ENCODE data around the gene ARHGEF4. TPM values are rescaled to one million over a fixed set of nuclear protein-coding genes. Genes with fewer than 3 reads are reported as not detected.

ARHGEF4 gene
- polyA plus RNA-seq, 1 donor (not counting 4 experiments of a cell fraction or from before 2014, with no cell fraction given) = 22.6 TPM

- Histone ChIP-seq H2AFZ (ENCODE audit: control insufficient read depth, low read length) (peak overlapping the region; percentile 4), H3K9me1 (ENCODE audit: control insufficient read depth, extremely low read depth, insufficient read depth, low read length) (no peaks in the 10 kb centered on the region), H3K4me3 (ENCODE audit: control insufficient read depth in 2 of 3, extremely low read depth in 1 of 3, insufficient read depth in 2 of 3, low read depth in 1 of 3, low read length in 3 of 3) (no peak overlapping the region), H3K9ac (ENCODE audit: control insufficient read depth, extremely low read depth, insufficient read depth, low read length) (no peak overlapping the region), H3K4me2 (ENCODE audit: control insufficient read depth, extremely low read depth, insufficient read depth, low read depth, low read length) (peak overlapping the region; percentile 27), H3K27me3 (ENCODE audit: control insufficient read depth, extremely low read depth, insufficient read depth, low read length) (no peaks in the 10 kb centered on the region), H3K36me3 (ENCODE audit: control insufficient read depth in 2 of 2, extremely low read depth in 1 of 2, insufficient read depth in 2 of 2, low read length in 2 of 2) (no peaks in the 10 kb centered on the region), H3K79me2 (ENCODE audit: control insufficient read depth, insufficient read depth, low read length) (peaks cover under 1% of the 10 kb centered on the region), H4K20me1 (ENCODE audit: control insufficient read depth, extremely low read depth, insufficient read depth, low read length) (no peaks in the 10 kb centered on the region), H3K27ac (ENCODE audit: control insufficient read depth, insufficient read depth, low read length) (peak overlapping the region; percentile 72), H3K4me1 (ENCODE audit: control insufficient read depth, extremely low read depth, insufficient read depth, low read length) (peaks cover 41% of the 10 kb centered on the region), H3K9me3 (ENCODE audit: control insufficient read depth, low read depth, low read length) (no peaks in the 10 kb centered on the region)
- TF ChIP-seq EZH2 (IDR thresholded peaks at IDR 0.05; ENCODE audit: low read length) = no peak
- TF ChIP-seq CTCF (optimal IDR thresholded peaks at IDR 0.05 in 1 of 3, IDR thresholded peaks at IDR 0.05 in 1 of 3, conservative IDR thresholded peaks at IDR 0.05 in 1 of 3; ENCODE audit: extremely low read depth in 1 of 3, insufficient read depth in 2 of 3, low read length in 3 of 3) = no peak
- FAIRE-seq (peak; percentile 85), DNase-seq (ENCODE audit: low read depth, low spot score) (no peak)
- dilution Hi-C loops (cut with MboI; ENCODE audit: extremely low pct_ligation_motif_present, low sequenced_read_pairs) = no loop called here
Measured at GRCh38 chr2:130890941-130891669, 54.4 kb downstream of the ARHGEF4 start.

DNA sequence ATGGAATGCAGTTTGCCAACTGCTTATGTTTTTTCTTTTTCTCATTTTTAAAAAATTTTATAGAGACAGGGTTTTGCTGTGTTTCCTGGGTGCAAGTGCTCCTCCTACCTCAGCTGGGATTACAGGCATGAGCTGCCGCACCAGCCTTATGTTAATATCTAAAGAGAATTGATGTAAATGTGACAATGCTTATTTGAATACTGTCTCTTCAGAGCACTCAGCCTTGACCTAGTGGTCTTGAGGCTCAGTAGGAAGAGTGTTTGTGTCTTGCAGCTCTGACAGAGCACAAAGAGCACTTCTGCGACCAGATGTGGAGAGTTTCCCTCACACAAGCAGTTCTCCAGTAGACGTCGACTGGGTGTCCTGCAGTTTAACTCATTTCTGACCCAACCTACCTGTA lies 55.3 kb downstream of the ARHGEF4 start:
- Histone ChIP-seq H3K79me2 (ENCODE audit: control insufficient read depth, insufficient read depth, low read length) (peaks cover 5% of the 10 kb centered on the region), H2AFZ (ENCODE audit: control insufficient read depth, low read length) (no peak overlapping the region), H3K4me2 (ENCODE audit: control insufficient read depth, extremely low read depth, insufficient read depth, low read depth, low read length) (no peak overlapping the region), H3K27me3 (ENCODE audit: control insufficient read depth, extremely low read depth, insufficient read depth, low read length) (no peaks in the 10 kb centered on the region), H3K9me1 (ENCODE audit: control insufficient read depth, extremely low read depth, insufficient read depth, low read length) (no peaks in the 10 kb centered on the region), H3K4me3 (ENCODE audit: control insufficient read depth in 2 of 3, extremely low read depth in 1 of 3, insufficient read depth in 2 of 3, low read depth in 1 of 3, low read length in 3 of 3) (no peak overlapping the region), H3K9me3 (ENCODE audit: control insufficient read depth, low read depth, low read length) (no peaks in the 10 kb centered on the region), H3K36me3 (ENCODE audit: control insufficient read depth in 2 of 2, extremely low read depth in 1 of 2, insufficient read depth in 2 of 2, low read length in 2 of 2) (no peaks in the 10 kb centered on the region), H3K9ac (ENCODE audit: control insufficient read depth, extremely low read depth, insufficient read depth, low read length) (no peak overlapping the region), H3K27ac (ENCODE audit: control insufficient read depth, insufficient read depth, low read length) (peak overlapping the region; percentile 72), H4K20me1 (ENCODE audit: control insufficient read depth, extremely low read depth, insufficient read depth, low read length) (no peaks in the 10 kb centered on the region), H3K4me1 (ENCODE audit: control insufficient read depth, extremely low read depth, insufficient read depth, low read length) (peaks cover 41% of the 10 kb centered on the region)
- dilution Hi-C loops (cut with MboI; ENCODE audit: extremely low pct_ligation_motif_present, low sequenced_read_pairs) = no loop called here
- FAIRE-seq = no peak
- DNase-seq (ENCODE audit: low read depth, low spot score) = no peak
- TF ChIP-seq CTCF (optimal IDR thresholded peaks at IDR 0.05 in 1 of 3, IDR thresholded peaks at IDR 0.05 in 1 of 3, conservative IDR thresholded peaks at IDR 0.05 in 1 of 3; ENCODE audit: extremely low read depth in 1 of 3, insufficient read depth in 2 of 3, low read length in 3 of 3) (no peak), EZH2 (IDR thresholded peaks at IDR 0.05; ENCODE audit: low read length) (no peak)

Measured in keratinocyte (primary cell).